Mononuclear cell (primary cell): ENCODE data around the gene BTNL2. TPM values are rescaled to one million over a fixed set of nuclear protein-coding genes. Genes with fewer than 3 reads are reported as not detected.
"Not testable (repeated sequence)": the region's sequence is repeated elsewhere in the genome, so short reads cannot be mapped to it uniquely, and the experiment has no call there.

Experiments
- H3K27me3 ChIP-seq: 2 replicates; pipeline ENCODE4 v1.6.0; 2011; ENCODE audit warnings: low read length, control low read depth; ENCODE audit not compliant: insufficient read depth
- H3K4me1 ChIP-seq: 2 replicates; pipeline ENCODE4 v1.5.1; 2011; ENCODE audit warnings: mild to moderate bottlenecking, low read length, control low read depth; ENCODE audit not compliant: insufficient read depth
- H3K4me3 ChIP-seq: 2 replicates; pipeline ENCODE4 v1.5.1; 2011; ENCODE audit warnings: mild to moderate bottlenecking, low read length, moderate library complexity
- H3K9me3 ChIP-seq: 2 replicates; pipeline ENCODE4 v1.5.1; 2011; ENCODE audit warnings: low read depth, mild to moderate bottlenecking, control low read depth, low read length
- total RNA-seq: library from RNA; depleted of rRNA; stranded (reverse); fragments of >200 nt; gene quantifications from one replicate; pipeline ENCODE4 v1.2.3, GENCODE V29; 2012

BTNL2 gene
- total RNA-seq, 1 donor: not detected

DNA sequence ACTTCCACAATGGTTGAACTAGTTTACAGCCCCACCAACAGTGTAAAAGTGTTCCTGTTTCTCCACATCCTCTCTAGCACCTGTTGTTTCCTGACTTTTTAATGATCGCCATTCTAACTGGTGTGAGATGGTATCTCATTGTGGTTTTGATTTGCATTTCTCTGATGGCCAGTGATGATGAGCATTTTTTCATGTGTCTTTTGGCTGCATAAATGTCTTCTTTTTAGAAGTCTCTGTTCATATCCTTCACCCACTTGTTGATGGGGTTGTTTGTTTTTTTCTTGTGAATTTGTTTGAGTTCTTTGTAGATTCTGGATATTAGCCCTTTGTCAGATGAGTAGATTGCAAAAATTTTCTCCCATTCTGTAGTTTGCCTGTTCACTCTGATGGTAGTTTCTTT lies 47.8 kb downstream of the BTNL2 start:
- H3K4me3 ChIP-seq, H3K9me3 ChIP-seq, H3K4me1 ChIP-seq, H3K27me3 ChIP-seq: not testable (repeated sequence)

DNA sequence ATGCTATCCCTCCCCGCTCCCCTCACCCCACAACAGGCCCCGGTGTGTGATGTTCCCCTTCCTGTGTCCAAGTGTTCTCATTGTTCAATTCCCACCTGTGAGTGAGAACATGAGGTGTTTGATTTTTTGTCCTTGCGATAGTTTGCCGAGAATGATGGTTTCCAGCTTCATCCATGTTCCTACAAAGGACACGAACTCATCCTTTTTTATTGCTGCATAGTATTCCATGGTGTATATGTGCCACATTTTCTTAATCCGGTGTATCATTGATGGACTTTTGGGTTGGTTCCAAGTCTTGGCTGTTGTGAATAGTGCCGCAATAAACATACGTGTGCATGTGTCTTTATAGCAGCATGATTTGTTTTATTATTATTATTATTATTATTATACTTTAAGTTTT lies 48.4 kb downstream of the BTNL2 start:
- H3K9me3 ChIP-seq, H3K4me3 ChIP-seq, H3K4me1 ChIP-seq, H3K27me3 ChIP-seq: not testable (repeated sequence)

DNA sequence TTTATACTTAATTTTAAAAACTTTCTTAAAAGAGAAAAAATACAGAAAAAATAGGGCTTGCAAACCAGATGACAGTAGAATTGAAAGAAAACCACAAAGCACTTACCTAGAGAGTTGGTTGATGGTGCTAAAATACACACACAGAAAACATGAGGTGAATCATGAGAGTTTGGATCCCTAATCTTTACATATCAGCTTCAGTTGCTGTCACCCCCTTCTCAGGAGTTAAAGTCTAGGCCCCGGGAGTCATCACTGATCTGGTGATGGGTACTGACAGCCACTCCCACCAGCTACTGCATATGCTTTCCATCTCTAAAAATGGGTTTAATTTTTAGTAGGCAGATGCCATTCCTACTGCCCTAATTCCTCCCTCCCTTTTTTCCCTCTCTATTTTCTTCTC lies 52.0 kb downstream of the BTNL2 start:
- H3K4me1 ChIP-seq: no peaks in the 10 kb centered on the region
- H3K27me3 ChIP-seq: no peaks in the 10 kb centered on the region
- no peaks in the 10 kb centered on the region for H3K9me3 ChIP-seq
- H3K4me3 ChIP-seq: no peak overlapping the region

DNA sequence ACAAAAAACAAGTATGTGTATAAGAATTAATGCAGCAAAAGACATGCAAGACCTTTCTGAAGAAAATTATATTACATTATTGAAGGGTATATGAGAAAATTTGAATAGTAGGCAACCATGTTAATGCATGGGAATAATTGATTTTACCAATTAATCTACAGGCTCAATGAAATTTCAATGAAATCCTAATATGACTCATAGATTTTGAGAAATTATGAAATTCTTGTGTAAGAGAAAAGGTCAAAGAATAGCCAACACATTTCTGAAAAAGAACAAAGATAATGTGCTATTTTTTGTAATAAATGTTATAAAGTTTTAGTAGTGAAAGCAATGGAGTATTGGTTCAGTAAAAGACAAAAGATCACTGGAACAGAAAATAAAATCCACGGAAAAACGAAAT lies 53.6 kb downstream of the BTNL2 start:
- Histone ChIP-seq H3K9me3 (no peaks in the 10 kb centered on the region), H3K27me3 (peaks cover 5% of the 10 kb centered on the region), H3K4me3 (no peak overlapping the region), H3K4me1 (no peaks in the 10 kb centered on the region)

Other genes starting within 250 kb of the BTNL2 start
- gene EGFL8, start 242.6 kb downstream of the BTNL2 start, total RNA-seq: 0.73 TPM
- 12.9 TPM for gene AGPAT1, start 231.1 kb downstream of the BTNL2 start, total RNA-seq
- 13.2 TPM for gene RNF5, start 228.8 kb downstream of the BTNL2 start, total RNA-seq
- 1.5 TPM for gene AGER, start 222.9 kb downstream of the BTNL2 start, total RNA-seq
- 49.5 TPM for gene PBX2, start 217.0 kb downstream of the BTNL2 start, total RNA-seq
- 131 TPM for gene GPSM3, start 214.5 kb downstream of the BTNL2 start, total RNA-seq
- 5.6 TPM for gene NOTCH4, start 183.1 kb downstream of the BTNL2 start, total RNA-seq
- gene TSBP1, start 35.3 kb downstream of the BTNL2 start, total RNA-seq: not detected
- gene HLA-DRA, start 32.7 kb upstream of the BTNL2 start, total RNA-seq: 1,165 TPM
- 8.5 TPM for gene HLA-DRB5, start 123.1 kb upstream of the BTNL2 start, total RNA-seq
- 166 TPM for gene HLA-DRB1, start 182.7 kb upstream of the BTNL2 start, total RNA-seq
- 12.5 TPM for gene HLA-DQA1, start 230.2 kb upstream of the BTNL2 start, total RNA-seq